ENCODE measurements around the gene ZMIZ1. TPM values are rescaled to one million over a fixed set of nuclear protein-coding genes. Genes with fewer than 3 reads are reported as not detected.

Gene ZMIZ1
- total RNA-seq, 2 experiments from 2014 or later = 38.3 to 41.6 TPM

DNA sequence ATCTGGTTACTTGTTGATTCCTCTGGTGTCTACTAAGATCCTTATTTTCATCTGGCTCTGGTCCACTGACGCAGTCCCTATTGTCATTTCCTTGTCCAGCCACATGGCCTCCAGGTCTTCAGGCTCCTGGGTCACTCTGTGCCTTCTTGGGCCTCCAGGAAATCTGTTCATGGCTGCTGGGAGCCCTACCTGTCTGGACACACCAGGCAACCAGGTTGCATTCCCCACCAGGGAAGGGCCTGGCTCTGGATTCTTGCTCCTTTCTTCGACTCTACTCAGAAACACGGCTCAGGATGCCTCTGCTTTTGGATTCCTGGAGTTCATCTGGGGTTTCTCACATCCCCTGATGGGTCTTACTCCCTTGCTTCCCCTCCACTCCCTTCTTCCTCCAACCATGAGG is 270.5 kb downstream of the ZMIZ1 start:
- POLR2A ChIA-PET = no interaction called here
- CTCF ChIA-PET = no interaction called here

DNA sequence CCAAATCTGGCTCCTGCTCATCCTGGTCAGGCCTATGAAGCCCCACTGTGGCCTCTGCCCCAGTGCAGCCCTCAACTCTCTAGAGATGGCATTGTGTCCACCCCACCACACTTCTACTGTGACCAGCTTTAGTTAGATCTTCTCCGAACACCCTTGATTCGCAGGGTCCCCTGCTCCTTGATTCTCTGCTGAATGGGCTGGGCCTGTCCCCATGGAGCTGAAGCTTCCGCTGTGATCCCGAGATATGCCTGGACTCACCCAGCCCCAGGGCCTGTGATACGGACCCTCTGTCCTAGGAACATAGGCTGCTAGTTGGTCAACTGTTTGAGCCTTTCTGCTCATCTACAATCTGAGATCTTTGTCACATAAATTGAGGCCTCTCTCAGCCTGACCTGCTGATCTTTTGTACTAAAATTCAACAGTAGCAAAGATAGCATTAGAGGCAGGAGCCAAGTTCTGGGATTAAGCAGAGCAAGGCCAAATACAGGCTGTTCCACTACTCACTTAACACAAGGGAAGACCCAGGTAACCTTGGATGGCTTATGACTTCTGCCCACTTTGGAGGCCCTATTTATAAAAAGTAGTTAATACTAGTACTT is 272.0 kb downstream of the ZMIZ1 start:
- CTCF ChIA-PET = interaction anchor here (0.8 kb wide), 1 partner anchor 24 kb away, joined by 3 read pairs; no protein-coding TSS in a partner anchor
- POLR2A ChIA-PET = no interaction called here

DNA sequence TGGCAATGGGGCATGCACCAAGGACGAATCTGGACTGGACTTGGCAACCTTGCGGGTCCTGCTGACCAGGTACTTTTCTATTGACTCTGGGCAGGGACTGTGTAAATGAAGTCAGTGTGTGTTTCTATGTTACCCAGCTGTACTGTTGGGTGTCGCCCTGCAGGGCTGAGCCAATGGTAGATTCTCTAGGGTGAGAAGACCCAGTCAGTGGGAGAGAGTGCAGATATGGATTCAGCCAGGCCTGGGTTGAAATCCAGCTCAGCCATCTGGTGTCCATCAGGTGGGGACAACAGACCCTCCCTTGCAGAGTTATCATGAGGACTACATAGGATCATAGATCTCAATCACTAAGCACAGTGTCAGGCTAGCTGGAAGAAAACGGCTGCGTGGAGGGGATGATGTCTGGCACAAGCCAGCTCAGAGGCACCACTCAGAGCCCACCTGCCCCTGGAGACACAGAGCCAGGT is 273.6 kb downstream of the ZMIZ1 start:
- ChIA-PET POLR2A (no interaction called here), CTCF (interaction anchor here (1.1 kb wide), 1 partner anchor 43 kb away, joined by 3 read pairs; no protein-coding TSS in a partner anchor)

DNA sequence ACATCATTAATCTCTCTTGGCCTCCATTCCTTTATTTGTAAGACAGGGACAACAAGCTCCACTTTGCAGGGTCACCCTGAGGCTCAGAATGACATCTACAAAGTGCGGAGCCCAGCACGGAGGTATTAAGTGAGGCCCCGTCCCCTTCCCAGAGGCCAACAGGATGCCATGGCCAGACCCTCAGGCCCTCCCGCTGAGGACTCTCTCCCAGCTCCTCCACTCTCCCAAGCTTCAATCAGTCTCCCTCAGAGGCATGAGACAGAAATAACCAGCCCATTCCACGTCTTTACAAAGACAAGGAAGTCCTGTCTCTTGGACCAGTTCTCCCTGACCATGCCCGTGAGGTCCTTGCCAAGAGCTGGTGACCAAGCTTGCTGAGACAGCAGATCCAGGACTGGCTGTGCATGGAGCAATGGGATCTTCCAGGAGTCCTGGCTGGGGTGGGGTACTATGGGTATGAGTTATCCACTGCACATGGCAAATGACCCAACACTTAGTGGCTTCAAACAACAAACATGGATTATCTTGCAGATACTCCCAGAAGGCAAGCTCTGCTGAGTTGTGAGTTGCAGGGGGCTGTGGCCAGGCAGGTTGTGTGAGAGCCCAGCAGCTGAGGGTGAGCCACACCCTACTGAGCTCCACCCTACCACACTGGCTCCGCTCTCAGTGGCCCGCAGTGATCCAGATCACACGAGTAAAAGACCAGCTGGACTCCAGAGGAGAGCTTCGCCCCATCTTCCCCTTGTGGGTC is 274.2 kb downstream of the ZMIZ1 start:
- CTCF ChIA-PET = interaction anchor here (1.1 kb wide), 1 partner anchor 44 kb away, joined by 3 read pairs; no protein-coding TSS in a partner anchor
- POLR2A ChIA-PET = no interaction called here

DNA sequence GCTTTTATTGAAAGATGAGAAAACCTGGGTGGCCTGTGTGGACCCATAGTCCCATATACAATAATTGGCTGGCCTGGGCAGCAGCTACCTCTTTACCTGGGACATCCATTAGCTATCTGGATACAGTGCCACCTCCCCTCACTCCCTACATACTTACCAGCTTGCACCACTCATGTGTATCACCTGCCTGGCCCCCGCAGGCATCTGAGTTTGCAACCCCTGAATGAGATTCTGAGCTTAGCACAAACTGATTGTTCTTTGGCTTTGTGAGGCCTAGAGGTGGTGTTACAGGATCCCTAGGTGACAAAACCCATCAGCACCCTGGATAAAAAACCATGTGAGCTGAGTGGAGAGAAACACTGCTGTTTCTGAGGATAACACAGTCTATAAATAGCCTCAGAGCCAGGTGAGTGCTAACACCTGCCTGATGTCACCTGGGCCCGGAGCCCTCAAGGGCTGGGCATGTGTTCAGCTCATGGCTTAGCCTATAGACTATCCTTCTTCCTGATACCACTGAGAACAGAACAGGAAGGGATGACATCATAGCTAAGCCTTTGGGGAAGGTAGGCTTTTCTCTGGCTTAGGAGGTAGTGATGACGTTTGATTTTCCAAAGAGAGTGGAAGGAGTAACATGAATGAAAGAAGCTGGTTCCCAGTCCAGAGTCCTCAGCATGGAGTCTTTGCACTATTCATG is 275.9 kb downstream of the ZMIZ1 start:
- ChIA-PET CTCF (interaction anchor here (1.2 to 5.3 kb wide), 2 partner anchors 11 to 30 kb away, joined by 4 to 38 read pairs; no protein-coding TSS in a partner anchor), POLR2A (interaction anchor here (1.1 to 1.3 kb wide), 2 partner anchors 10 to 23 kb away, joined by 3 read pairs; no protein-coding TSS in a partner anchor)

DNA sequence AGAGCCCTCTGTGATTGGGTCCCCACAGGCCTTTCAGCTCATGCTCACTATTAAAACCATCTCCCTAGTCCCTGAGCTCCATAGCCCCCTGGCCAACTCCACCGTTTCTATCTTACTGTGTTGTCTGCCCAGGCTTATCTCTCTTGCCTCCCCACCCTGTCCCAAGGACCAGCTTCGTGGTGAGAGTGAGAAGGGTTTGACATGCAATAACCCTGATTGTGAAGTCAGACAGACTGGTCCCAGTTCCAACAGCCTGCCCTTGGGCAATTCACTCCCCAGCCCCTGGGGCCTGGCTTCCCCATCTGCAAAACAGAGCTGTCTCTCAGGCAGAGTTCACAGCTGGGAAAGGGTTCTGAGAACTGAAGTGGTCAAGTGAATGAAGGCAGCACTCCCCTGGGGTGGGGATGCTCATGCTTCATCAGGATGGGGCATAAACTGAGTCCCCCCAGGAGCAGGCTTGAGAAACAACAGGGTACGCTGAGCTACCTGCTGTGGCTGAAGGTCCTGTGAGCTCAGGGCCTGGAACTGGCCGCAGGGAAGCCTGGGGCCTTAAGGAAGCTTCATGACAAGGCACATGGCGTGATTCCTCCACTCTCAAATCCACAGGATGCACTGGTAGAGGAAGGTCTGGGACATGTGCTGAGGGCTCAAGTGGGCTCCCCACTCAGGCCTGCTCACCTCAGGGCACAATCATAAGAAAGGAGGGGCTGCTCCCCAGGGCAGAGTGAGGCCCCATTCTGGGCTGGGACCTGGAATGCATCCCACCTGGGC is 276.7 kb downstream of the ZMIZ1 start:
- POLR2A ChIA-PET = interaction anchor here (1.1 to 1.3 kb wide), 2 partner anchors 10 to 24 kb away, joined by 3 read pairs; no protein-coding TSS in a partner anchor
- CTCF ChIA-PET = interaction anchor here (0.9 to 5.3 kb wide), 4 partner anchors 12 to 122 kb away, joined by 4 to 38 read pairs (median 5); no protein-coding TSS in a partner anchor

DNA sequence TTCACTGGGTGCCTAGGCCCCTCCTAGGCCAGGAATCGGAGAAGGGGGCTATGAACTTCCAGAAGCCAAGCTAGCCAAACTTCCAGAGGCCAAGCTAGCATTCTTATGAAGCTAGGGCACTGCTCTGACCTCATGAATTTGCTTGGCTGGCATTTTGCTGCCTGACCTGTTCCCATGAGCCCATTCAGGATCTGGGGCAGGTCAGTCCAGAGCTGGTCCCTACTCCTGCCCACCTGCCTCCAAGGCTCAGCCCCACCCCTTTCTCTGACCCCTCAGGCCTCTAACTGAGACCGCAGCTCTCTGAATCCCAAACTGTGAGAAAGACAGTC is 277.2 kb downstream of the ZMIZ1 start:
- CTCF ChIA-PET = interaction anchor here (0.9 to 5.3 kb wide), 3 partner anchors 12 to 122 kb away, joined by 5 to 38 read pairs (median 5); no protein-coding TSS in a partner anchor
- POLR2A ChIA-PET = interaction anchor here (0.6 to 1.3 kb wide), 2 partner anchors 11 to 98 kb away, joined by 3 read pairs; no protein-coding TSS in a partner anchor

DNA sequence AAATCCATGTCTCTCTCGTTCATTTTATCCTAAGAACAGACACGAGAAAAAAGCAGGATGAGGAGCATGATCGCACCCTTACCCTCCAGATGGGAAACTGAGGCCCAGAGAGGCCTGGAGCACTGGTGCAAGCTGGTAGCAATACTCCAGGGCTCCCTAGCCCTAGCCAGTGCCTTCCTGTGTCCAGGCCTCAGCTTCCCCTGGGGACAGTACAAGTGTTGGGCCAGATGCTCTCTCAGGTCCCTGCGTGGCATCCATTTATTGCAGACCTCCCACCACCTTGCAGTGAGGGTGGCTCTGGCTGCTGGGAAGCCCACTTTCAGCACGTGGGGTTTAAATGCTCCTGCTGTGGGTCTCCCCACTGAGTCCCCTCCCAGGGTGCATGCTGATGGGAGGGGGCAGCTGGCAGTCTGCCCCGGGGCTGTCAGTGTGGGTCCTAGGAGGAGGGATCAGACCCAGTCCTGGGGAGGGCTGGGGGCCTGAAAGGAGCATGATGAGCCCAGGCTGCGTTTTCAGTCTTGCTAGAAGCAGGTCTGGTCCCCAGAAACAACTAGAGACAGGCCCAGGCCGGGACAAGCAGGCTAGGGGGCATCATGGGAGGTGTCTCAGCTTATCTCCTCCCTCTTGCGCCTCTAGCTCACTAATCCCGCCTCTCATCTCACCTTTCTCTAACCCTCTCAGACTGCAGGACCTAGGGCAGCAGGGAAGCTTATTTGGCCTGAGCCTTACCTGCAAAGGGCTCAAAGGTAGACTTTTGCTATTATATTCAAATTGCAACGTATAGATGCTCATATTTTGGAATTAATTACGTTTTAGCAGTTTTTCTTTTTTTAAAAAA is 277.8 kb downstream of the ZMIZ1 start:
- ChIA-PET CTCF (interaction anchor here (0.9 to 5.3 kb wide), 5 partner anchors 13 to 121 kb away, joined by 3 to 38 read pairs (median 5); no protein-coding TSS in a partner anchor), POLR2A (interaction anchor here (0.6 to 2.4 kb wide), 2 partner anchors 15 to 98 kb away, joined by 3 to 9 read pairs; no protein-coding TSS in a partner anchor)

DNA sequence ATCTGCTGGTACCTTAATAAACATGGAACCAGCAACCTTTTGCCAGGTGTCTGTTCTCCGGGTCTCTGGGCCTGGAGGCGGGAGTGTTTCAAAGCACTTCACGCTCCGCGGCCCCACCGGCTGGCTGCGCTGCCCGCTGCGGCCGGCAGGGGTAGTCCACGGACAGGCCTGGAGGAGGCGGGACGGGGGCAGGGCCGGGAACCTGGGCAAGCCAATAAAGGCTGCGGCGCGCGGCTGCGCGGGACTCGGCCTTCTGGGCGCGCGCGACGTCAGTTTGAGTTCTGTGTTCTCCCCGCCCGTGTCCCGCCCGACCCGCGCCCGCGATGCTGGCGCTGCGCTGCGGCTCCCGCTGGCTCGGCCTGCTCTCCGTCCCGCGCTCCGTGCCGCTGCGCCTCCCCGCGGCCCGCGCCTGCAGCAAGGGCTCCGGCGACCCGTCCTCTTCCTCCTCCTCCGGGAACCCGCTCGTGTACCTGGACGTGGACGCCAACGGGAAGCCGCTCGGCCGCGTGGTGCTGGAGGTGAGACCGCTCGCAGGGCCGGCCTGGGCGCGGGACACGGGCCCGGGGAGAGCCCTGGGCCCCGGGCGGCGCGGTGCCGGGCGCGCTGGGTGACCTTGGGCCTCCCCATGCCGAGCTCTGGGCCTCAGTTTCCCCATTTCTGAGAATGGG is 278.6 kb downstream of the ZMIZ1 start, which contains the start of gene PPIF:
Gene PPIF, plus strand, starts transcription at position 244 of the 668 bp plus-strand sequence. Its CDS starts 80 bp downstream, at position 324.
- CTCF ChIA-PET = interaction anchor here (0.7 to 5.3 kb wide), 7 partner anchors 14 to 100 kb away, joined by 3 to 38 read pairs (median 4); no protein-coding TSS in a partner anchor
- POLR2A ChIA-PET = interaction anchor here (0.8 to 2.4 kb wide), 12 partner anchors 10 to 105 kb away, joined by 3 to 9 read pairs (median 4); partner anchors contain the start of gene ZCCHC24

DNA sequence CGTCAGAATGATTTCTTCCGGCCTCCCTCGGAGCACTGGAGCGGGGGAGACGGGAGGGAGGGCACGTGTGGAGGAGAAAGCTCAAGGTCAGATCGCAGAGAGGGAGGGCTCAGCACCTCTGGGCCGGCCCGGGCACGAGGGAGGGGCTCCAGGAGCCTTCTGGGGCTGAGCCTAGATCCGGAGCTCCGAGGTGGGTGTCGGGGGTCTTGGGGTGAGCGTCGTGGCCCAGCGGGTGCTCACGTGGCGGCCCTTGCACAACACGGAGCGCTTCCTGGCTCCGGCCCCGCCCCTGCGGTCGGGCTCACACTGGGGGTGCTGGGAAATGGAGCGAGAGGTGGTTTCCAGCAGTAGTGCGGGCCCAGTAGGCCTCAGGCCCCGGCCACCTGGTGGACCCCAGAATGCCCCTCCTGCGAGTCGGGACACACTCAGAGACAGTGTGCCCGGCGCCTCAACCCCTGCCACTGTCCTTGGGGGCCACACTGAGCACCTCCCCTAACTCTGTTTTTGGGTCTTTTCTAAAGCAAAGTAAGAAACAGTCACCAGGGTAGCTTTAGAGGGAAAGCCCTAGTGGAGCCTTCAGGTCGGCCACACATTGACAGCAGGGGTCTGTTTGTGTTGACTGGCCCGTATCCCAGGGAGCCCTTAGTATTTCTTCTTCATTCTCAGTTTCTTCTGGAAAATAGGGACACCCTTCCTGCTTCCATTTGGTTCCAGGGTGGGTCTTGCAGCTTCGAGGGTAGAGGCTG is 279.3 kb downstream of the ZMIZ1 start:
- ChIA-PET POLR2A (interaction anchor here (0.8 to 2.4 kb wide), 13 partner anchors 10 to 106 kb away, joined by 3 to 9 read pairs (median 4); partner anchors contain the start of gene ZCCHC24), CTCF (interaction anchor here (0.7 to 5.3 kb wide), 7 partner anchors 14 to 100 kb away, joined by 3 to 38 read pairs (median 4); no protein-coding TSS in a partner anchor)

DNA sequence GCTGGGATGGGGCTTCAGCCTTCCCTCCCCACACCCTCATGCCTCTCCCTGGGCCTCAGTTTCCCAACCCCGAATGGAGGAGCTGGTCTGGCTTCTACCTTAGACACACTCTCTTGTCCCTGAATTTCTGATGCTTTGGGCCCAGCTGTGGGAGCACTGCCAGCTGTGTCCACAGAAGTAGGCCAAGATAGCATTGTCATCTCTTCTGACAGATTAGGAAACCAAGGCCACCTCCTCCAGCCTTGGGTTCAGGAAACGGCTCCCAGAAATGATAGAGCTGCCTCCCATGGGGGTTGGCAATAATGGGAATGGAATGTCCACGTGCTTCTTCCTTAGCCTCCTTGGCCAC is 279.8 kb downstream of the ZMIZ1 start:
- ChIA-PET POLR2A (interaction anchor here (0.5 to 2.4 kb wide), 8 partner anchors 9 to 107 kb away, joined by 3 to 9 read pairs (median 4); no protein-coding TSS in a partner anchor), CTCF (interaction anchor here (1.2 to 5.3 kb wide), 4 partner anchors 15 to 60 kb away, joined by 4 to 38 read pairs (median 10); no protein-coding TSS in a partner anchor)

DNA sequence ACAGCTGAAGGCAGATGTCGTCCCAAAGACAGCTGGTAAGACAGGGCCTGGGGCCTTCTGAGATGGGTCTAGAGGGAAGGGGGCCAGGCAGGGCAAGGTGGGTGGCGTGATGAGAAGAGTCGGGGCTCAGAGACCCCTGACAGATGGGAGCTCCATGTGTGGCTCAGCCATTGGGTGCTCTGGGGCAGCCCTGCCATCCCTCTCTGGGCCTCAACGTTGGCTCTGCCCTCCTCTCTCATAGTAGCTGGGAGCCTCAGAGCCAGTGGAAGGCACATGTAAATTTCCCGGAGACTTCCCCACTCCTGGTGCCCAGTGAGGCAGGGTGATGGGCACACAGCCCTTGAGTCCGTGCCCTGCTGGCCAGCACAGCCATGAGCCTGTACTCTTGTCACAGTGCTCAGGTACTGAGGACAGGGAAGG is 280.3 kb downstream of the ZMIZ1 start:
- ChIA-PET POLR2A (interaction anchor here (0.5 to 1.4 kb wide), 3 partner anchors 9 to 27 kb away, joined by 4 to 5 read pairs (median 5); no protein-coding TSS in a partner anchor), CTCF (interaction anchor here (2.8 to 5.3 kb wide), 2 partner anchors 15 to 25 kb away, joined by 11 to 38 read pairs; no protein-coding TSS in a partner anchor)

DNA sequence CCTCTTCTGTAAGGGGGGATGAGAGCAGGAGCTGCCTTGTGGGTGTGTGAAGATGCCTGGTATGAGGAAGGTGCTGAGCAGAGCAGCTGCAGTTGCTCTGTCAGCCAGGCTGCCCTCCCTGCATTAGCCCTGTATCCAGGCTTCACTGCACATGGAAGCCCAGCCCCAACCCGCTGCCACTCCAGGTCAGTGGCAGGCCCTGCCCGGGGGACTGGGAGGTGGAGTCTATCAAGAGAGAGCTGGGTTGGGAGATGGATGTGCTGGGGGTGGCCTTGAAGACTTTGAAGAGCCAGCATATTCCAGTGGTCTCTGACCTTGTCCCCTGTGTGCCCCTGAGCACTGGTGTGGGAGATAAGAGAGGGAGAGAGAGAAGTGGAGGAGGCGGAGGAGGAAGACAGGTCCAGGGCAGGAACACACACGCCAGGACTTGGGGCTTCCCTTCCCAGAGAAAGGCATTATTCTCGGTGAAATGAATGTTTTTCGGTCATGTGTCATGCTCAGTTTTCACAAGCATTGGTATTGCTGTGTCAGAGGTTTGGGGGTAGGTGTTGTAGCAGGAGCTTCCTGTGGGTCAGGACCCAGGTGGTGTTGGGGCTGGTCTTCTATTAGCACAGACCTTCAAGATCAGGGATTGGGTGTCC is 281.1 kb downstream of the ZMIZ1 start:
- ChIA-PET POLR2A (interaction anchor here (0.7 to 1.2 kb wide), 3 partner anchors 11 to 106 kb away, joined by 3 to 4 read pairs (median 3); no protein-coding TSS in a partner anchor), CTCF (interaction anchor here (1.1 to 2.8 kb wide), 2 partner anchors 24 to 34 kb away, joined by 3 to 11 read pairs; no protein-coding TSS in a partner anchor)

DNA sequence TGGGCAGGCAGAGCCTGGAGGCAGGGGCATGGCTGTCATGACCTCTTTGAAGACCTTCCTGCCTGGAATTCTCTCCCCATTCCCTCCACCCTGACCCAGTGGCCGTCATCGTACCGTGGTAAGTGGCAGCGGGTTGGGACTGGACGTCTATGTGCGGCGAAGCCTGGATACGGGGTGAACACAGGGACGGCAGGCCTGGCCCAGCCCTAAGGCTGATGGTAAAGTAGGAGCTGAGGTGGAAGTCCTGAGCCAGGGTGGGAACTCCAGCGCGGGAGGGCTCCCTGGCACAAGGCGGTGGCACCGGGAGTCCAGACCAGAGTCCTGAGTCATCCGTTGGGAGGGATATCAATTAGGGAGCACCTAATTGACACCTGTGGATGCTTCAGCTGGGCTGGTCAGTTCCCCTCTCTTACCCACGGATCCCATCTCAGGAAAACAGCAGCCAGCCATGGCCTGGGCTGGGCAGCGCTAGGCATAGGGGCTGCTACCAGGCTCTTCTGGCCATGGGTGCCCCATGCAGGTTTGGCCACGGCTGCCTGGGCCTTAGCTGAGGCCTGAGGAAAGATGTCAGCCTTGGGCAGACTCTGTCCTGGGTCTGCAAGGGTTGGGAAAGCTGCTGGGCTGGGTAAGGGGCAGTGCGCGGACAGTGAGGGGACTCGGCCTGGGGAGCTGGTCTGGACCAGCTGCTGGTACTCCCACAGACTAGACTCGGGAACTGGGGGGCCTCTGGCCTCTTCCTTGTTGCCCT is 281.8 kb downstream of the ZMIZ1 start:
- ChIA-PET CTCF (interaction anchor here (1.1 to 2.8 kb wide), 2 partner anchors 24 to 34 kb away, joined by 3 to 11 read pairs; no protein-coding TSS in a partner anchor), POLR2A (interaction anchor here (0.7 to 1.2 kb wide), 3 partner anchors 10 to 107 kb away, joined by 3 to 4 read pairs (median 3); no protein-coding TSS in a partner anchor)
